K562 (cell line): ENCODE results near the gene MOG. TPM values are rescaled to one million over a fixed set of nuclear protein-coding genes. Genes with fewer than 3 reads are reported as not detected.
A peak's percentile ranks its signal among the peaks of the same experiment; 100 is the strongest.

ENCODE experiments used
- ATF2 ChIP-seq: sonication (generic); formaldehyde crosslinking; IDR thresholded peaks from 2 replicates; pipeline ENCODE4 v1.8.1; 2022; ENCODE audit warnings: missing genetic modification reagents
- CBX1 ChIP-seq: sonication (generic); IDR thresholded peaks from 2 replicates; pipeline ENCODE4 v1.6.1; 2016; ENCODE audit warnings: antibody characterized with exemption, low read depth, mild to moderate bottlenecking
- CBX2 ChIP-seq: fragments of 200-600 bp; sonication (generic); IDR thresholded peaks from one replicate; pipeline ENCODE4 v1.6.1; 2012; ENCODE audit warnings: mild to moderate bottlenecking, low read length, inconsistent platforms; ENCODE audit not compliant: insufficient read depth, poor library complexity, severe bottlenecking
- HIVEP1 ChIP-seq: fragments of 250-450 bp; sonication (Bioruptor Pico); IDR thresholded peaks from 2 replicates; pipeline ENCODE4 v1.4.0; 2020; ENCODE audit warnings: mild to moderate bottlenecking
- MAZ ChIP-seq, 2 experiments: fragments of 450-650 bp in 1 of 2; sonication (generic) in 1 of 2; formaldehyde crosslinking; IDR thresholded peaks in 1 of 2; conservative IDR thresholded peaks in 1 of 2; 2 replicates each; pipeline versions ENCODE4 v1.4.0 to v1.5.0; 2020; ENCODE audit warnings: mild to moderate bottlenecking in 1 of 2, missing genetic modification reagents in 1 of 2
- POLR2A ChIP-seq: fragments of 450-650 bp; conservative IDR thresholded peaks from 2 replicates; pipeline ENCODE4 v1.6.1; 2016
- RNF219 ChIP-seq: fragments of 250-450 bp; sonication (Bioruptor Pico); IDR thresholded peaks from 2 replicates; pipeline ENCODE4 v1.5.0; 2022; ENCODE audit warnings: mild to moderate bottlenecking
- RREB1 ChIP-seq: fragments of 250-450 bp; sonication (Bioruptor Pico); IDR thresholded peaks from 2 replicates; pipeline ENCODE4 v1.4.0; 2020
- SAP30 ChIP-seq: fragments of 200-600 bp; sonication (generic); IDR thresholded peaks from 2 replicates; pipeline ENCODE4 v1.6.1; 2012; ENCODE audit warnings: borderline replicate concordance, low read depth, mild to moderate bottlenecking, moderate library complexity, low read length, control low read depth, inconsistent platforms; ENCODE audit not compliant: insufficient read depth, poor library complexity, severe bottlenecking
- TRIM28 ChIP-seq: fragments of 450-650 bp; IDR thresholded peaks from 2 replicates; pipeline ENCODE4 v1.6.1; 2017
- WHSC1 ChIP-seq: IDR thresholded peaks from one replicate; pipeline ENCODE4 v1.6.1; 2012; ENCODE audit warnings: low read length, control low read depth, inconsistent platforms
- ZBTB26 ChIP-seq: fragments of 450-650 bp; formaldehyde crosslinking; IDR thresholded peaks from 2 replicates; pipeline ENCODE4 v1.4.0; 2022; ENCODE audit warnings: missing genetic modification characterization
- ZBTB9 ChIP-seq: fragments of 450-650 bp; formaldehyde crosslinking; IDR thresholded peaks from 2 replicates; pipeline ENCODE4 v1.4.0; 2020; ENCODE audit warnings: mild to moderate bottlenecking, moderate library complexity
- polyA plus RNA-seq, 8 experiments: library from polyadenylated mRNA; depleted of rRNA in 4 of 8; stranded (reverse) in 5 of 8; unstranded in 3 of 8; fragments of >200 nt; fragmentation: Nextera tagmentation in 2 of 8; fragmentation: Illumina TruSeq in 1 of 8; extraction: Ambion mirVana in 2 of 8; extraction: Trizol in 1 of 8; gene quantifications; 2 replicates each; pipeline versions ENCODE4 v1.2.1 to v1.2.3, GENCODE V29; 2011 to 2014; ENCODE audit warnings: inconsistent platforms in 1 of 8, missing spikeins in 1 of 8
- total RNA-seq, 7 experiments: library from RNA; depleted of rRNA in 6 of 7; stranded (reverse); fragments of >200 nt in 6 of 7; fragmentation: Illumina TruSeq in 2 of 7; extraction: Trizol in 2 of 7; gene quantifications; 2 replicates each; pipeline versions ENCODE4 v1.2.1 to v1.2.3, GENCODE V29; 2011 to 2021; ENCODE audit warnings: low replicate concordance in 1 of 7

Gene MOG
- total and polyA plus RNA-seq, 9 of the 15 experiments (the other 6 are each of a cell fraction or from before 2014, with no cell fraction given): not detected

GRCh38 chr6:29632789-29633533 is 23.9 kb upstream of the MOG start, which contains the start of gene GABBR1 (continued):
- TF ChIP-seq RREB1 (CRISPR knock-in tag): no peak
- peak; percentile 97 to 100 for TF ChIP-seq MAZ (CRISPR knock-in tag; conservative IDR thresholded peaks at IDR 0.05 in 1 of 2, IDR thresholded peaks at IDR 0.05 in 1 of 2)
- TF ChIP-seq ZBTB9: no peak
- no peak for TF ChIP-seq SAP30
- TF ChIP-seq TRIM28: no peak; the same call in 1 of the 2 replicates
- no peak for TF ChIP-seq ATF2
- TF ChIP-seq RNF219 (CRISPR knock-in tag): no peak
- TF ChIP-seq POLR2A: peak; percentile 60
- 0 out of 2 replicates have a peak, but pooled peaks have one; percentile 50 for TF ChIP-seq CBX1
- TF ChIP-seq ZBTB26 (CRISPR knock-in tag): 0 out of 2 replicates have a peak, but pooled peaks have one; percentile 8
- TF ChIP-seq HIVEP1 (CRISPR knock-in tag): no peak
- no peak for TF ChIP-seq CBX2
- no peak for TF ChIP-seq WHSC1
